GM20431 (cell line): Measurements from ENCODE around the gene ARMH4.
"Not testable (repeated sequence)": the region's sequence is repeated elsewhere in the genome, so short reads cannot be mapped to it uniquely, and the experiment has no call there.

Experiments used
- in situ Hi-C: fragments of 300-500 bp; cut with MseI, MboI; formaldehyde crosslinking; loops from one replicate; pipeline ENCODE4 v1.15.0; 2020; ENCODE audit warnings: low sequenced_read_pairs; ENCODE audit not compliant: unreplicated experiment

ARMH4 gene

GRCh38 chr14:58146399-58146798 is 5.6 kb downstream of the ARMH4 start:
- in situ Hi-C loops: no loop called here

GRCh38 chr14:58145936-58146335 is 6.1 kb downstream of the ARMH4 start:
- in situ Hi-C loops: no loop called here

- in situ Hi-C loops: no loop called here
Observed at GRCh38 chr14:58143106-58143505, 8.9 kb downstream of the ARMH4 start.

GRCh38 chr14:58141893-58142292 is 10.1 kb downstream of the ARMH4 start:
- in situ Hi-C loops: no loop called here

GRCh38 chr14:58138714-58139482 is 13.1 kb downstream of the ARMH4 start:
- in situ Hi-C loops: no loop called here

- in situ Hi-C loops: no loop called here
Observed at GRCh38 chr14:58138031-58138713, 13.8 kb downstream of the ARMH4 start.

- in situ Hi-C loops: no loop called here
Observed at GRCh38 chr14:58133739-58134138, 18.3 kb downstream of the ARMH4 start.

GRCh38 chr14:58131386-58131785 is 20.6 kb downstream of the ARMH4 start:
- in situ Hi-C loops: no loop called here

- in situ Hi-C loops: no loop called here
Observed at GRCh38 chr14:58130116-58130782, 21.8 kb downstream of the ARMH4 start.

- in situ Hi-C loops: no loop called here
Observed at GRCh38 chr14:58129208-58129607, 22.8 kb downstream of the ARMH4 start.

GRCh38 chr14:58128416-58128815 is 23.6 kb downstream of the ARMH4 start:
- in situ Hi-C loops: no loop called here

GRCh38 chr14:58122546-58122945 is 29.5 kb downstream of the ARMH4 start:
- in situ Hi-C loops: not testable (repeated sequence)

- in situ Hi-C loops: no loop called here
Observed at GRCh38 chr14:58121530-58122186, 30.4 kb downstream of the ARMH4 start.

GRCh38 chr14:58119381-58119780 is 32.6 kb downstream of the ARMH4 start:
- in situ Hi-C loops: no loop called here

GRCh38 chr14:58118097-58118815 is 33.8 kb downstream of the ARMH4 start:
- in situ Hi-C loops: no loop called here

GRCh38 chr14:58109744-58110143 is 42.3 kb downstream of the ARMH4 start:
- in situ Hi-C loops: no loop called here

- in situ Hi-C loops: no loop called here
Observed at GRCh38 chr14:58108717-58109116, 43.3 kb downstream of the ARMH4 start.

GRCh38 chr14:58107947-58108552 is 44.0 kb downstream of the ARMH4 start:
- in situ Hi-C loops: no loop called here

- in situ Hi-C loops: no loop called here
Observed at GRCh38 chr14:58107041-58107440, 45.0 kb downstream of the ARMH4 start.

GRCh38 chr14:58106446-58106845 is 45.6 kb downstream of the ARMH4 start:
- in situ Hi-C loops: no loop called here
